ENCODE results near the gene OTOS.

DNA sequence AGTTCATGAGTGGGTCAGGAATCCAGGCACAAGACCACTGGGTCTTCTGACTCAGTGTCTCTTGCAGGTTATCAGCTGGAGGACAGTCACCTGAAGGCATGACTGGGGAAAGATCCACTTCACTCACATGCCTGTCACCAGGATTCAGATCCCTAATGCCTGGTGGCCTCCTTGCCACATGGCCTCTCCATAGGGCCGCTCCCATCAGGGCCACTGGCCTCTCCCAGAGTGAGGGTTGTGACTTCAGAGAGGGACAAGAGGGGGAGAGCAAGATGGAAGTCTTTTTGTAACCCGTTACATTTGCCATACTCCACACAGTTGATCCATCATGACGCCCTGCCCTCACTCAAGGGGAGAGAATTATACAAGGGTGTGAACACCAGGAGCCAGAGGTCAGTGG, 13.0 kb upstream of the OTOS start:
- TF ChIP-seq, protein P1, sequence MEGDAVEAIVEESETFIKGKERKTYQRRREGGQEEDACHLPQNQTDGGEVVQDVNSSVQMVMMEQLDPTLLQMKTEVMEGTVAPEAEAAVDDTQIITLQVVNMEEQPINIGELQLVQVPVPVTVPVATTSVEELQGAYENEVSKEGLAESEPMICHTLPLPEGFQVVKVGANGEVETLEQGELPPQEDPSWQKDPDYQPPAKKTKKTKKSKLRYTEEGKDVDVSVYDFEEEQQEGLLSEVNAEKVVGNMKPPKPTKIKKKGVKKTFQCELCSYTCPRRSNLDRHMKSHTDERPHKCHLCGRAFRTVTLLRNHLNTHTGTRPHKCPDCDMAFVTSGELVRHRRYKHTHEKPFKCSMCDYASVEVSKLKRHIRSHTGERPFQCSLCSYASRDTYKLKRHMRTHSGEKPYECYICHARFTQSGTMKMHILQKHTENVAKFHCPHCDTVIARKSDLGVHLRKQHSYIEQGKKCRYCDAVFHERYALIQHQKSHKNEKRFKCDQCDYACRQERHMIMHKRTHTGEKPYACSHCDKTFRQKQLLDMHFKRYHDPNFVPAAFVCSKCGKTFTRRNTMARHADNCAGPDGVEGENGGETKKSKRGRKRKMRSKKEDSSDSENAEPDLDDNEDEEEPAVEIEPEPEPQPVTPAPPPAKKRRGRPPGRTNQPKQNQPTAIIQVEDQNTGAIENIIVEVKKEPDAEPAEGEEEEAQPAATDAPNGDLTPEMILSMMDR (conservative IDR thresholded peaks at IDR 0.05) = no peak
- TF ChIP-seq EZH2 (IDR thresholded peaks at IDR 0.05; ENCODE audit: low read depth) = no peak
